RPMI7951 (cell line): ENCODE results near the gene DLD. TPM values are rescaled to one million over a fixed set of nuclear protein-coding genes. Genes with fewer than 3 reads are reported as not detected.
"Not testable (repeated sequence)": the region's sequence is repeated elsewhere in the genome, so short reads cannot be mapped to it uniquely, and the experiment has no call there.

Source experiments
- DNase-seq: peaks from one replicate; pipeline ENCODE4 v3.0.0-alpha.2; 2012; ENCODE audit warnings: low read depth
- total RNA-seq: library from RNA; depleted of rRNA; stranded (reverse); fragments of >200 nt; shearing (Covaris generic); gene quantifications from 2 replicates; pipeline ENCODE4 v1.2.3, GENCODE V29; 2014

Gene DLD
- total RNA-seq, 1 experiment from 2014 or later, result 75.2 TPM

DNA sequence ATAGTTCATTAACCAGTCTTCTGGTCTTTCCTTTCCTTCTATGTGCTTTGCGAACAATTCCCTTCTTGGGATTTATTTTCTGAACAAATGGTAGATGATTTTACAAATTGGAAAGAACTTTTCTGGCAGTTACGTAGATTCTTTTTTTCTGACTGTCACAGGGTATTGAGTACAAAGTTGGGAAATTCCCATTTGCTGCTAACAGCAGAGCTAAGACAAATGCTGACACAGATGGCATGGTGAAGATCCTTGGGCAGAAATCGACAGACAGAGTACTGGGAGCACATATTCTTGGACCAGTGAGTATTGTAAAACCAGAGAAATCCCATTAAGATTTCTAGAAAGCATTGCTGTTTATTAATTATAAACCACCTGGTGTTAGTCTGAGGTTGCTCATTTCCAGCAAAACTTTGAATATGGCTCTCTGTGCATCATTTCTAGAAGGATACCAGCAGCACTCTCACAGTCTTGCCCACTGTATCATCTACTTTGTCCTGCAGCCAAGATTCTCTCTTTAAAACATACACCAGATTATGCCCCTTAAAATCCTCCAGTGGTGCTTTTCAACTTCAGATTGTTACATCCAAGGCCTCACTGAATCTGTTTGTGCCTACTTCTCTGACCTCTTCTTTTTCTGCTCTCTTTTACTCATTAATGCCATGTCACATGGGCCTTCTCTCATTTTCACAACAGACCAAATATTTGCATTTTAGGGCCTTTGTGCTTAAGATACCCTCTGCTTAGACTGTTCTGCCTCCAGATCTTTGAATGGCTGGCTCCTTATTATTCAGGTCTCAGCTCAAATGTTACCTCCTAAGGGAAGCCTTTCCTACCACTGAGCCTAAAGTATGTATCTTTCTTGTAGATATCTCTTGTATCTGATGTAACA lies 27.0 kb downstream of the DLD start:
- no peak for DNase-seq

DNA sequence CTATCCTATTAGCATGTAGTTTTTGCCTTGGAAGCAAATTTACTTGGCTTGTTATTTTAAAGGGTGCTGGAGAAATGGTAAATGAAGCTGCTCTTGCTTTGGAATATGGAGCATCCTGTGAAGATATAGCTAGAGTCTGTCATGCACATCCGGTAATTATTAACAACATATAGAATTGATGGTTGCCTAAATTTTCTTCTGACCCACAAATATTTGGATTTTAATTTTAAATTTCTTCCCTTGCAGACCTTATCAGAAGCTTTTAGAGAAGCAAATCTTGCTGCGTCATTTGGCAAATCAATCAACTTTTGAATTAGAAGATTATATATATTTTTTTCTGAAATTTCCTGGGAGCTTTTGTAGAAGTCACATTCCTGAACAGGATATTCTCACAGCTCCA lies 28.0 kb downstream of the DLD start:
- DNase-seq, result no peak

DNA sequence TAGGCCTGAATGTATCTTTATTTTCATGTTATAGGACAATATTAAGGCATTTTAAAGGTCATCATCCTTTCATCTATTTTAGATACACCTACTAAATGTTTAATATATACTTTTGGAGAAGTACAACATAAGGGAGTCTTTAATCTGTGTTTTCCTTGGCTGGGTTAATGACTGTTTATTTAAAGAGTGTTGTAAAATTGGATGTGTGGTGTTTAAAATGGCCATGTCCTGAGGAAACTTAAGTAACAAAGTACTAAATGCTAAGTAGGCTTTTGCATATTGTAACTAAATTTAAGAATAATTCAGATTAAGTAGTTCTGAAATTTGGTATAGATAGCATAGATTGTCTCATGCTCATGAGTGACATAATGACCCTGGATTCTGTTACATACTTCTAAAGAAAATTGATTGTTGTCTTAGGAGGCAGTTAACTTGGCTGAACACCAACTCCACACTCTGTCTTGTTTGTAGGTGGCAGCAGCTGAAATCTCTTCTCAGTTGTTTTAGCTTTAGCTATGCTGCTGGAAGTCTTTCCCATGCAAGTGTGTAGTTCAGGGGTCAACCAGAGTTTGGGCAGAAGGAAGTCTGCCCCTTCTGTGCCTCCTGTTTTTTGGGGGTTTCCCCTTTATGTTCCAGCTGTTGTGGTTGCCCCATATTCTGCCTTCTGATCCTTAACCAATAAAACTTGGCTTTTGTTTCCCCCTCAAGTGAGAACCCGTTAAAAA lies 29.2 kb downstream of the DLD start:
- DNase-seq, result peak; percentile 26

DNA sequence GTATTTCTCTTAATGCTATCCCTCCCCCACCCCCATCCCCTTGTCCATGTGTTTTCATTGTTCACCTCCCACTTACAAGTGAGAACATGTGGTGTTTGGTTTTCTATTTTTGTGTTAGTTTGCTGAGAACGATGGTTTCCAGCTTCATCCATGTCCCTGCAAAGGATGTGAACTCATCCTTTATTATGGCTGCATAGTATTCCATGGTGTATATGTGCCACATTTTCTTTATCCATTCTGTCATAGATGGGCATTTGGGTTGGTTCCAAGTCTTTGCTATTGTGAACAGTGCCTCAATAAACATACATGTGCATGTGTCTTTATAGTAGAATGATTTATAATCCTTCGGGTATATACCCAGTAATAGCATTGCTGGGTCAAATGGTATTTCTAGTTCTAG lies 30.8 kb downstream of the DLD start:
- not testable (repeated sequence) for DNase-seq

DNA sequence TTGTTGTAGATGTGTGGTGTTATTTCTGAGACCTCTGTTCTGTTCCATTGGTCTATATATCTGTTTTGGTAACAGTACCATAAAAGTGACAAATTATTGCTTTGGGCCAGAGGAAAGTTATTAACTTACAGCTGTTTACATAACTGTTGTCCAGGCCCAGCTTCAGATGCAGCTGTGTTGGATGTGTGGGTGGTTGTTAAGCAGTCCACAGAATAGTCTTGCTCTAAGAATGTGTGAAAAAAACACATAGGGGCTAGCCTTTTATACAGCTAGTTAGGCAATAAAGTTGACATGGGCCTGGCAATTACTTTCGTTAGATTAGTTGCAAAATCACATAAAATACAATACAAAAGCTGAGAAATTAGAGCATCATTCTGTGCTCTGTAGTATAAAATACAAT lies 31.9 kb downstream of the DLD start:
- DNase-seq, result no peak

DNA sequence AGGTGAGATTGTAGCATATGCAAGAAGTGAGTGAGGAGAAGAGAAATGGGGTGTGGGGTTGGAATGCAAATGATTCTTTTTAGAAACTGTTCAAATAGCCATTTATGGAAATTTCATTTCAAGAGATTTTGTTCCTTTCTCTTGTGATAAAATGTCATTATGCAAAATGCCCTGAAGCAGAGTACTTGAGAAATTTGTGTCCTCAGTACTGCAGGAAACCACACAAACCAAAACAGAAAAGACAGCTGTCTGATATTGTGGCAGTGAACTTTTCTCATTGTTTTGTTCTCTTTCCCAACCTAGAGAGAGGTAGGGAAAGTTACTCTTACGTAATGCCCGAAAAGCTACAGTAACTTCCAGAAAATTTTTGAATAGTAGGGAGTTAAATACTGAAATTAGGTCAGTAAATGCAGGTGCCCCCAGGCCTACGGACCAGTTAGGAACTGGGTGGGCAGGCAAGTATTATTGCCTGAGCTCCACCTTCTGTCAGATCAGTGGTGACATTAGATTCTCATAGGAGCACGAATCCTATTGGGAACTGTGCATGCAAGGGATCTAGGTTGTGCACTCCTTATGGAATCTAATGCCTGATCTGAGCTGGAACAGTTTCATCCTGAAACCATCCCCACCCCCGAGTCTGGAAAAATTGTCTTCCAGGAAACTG lies 34.0 kb downstream of the DLD start:
- DNase-seq, result peak; percentile 82

DNA sequence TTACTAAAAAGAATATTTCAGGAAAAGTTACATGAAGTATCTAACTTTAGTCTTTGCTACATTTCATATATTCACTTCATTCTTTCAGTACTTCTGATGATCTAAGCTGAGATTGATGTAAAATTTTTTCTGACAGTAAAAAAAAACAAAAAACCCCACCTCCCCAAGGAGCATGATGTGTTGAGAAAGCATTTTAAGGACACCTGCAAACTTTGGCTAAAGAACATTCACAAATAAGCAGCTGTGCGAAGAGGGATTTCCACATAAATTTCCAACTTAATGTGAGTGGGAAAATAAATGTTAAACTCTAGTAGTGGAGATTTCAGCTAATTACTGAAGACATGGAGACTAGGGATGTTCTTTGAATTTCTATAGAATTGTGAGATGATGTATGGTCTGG lies 35.5 kb downstream of the DLD start:
- DNase-seq, result no peak

DNA sequence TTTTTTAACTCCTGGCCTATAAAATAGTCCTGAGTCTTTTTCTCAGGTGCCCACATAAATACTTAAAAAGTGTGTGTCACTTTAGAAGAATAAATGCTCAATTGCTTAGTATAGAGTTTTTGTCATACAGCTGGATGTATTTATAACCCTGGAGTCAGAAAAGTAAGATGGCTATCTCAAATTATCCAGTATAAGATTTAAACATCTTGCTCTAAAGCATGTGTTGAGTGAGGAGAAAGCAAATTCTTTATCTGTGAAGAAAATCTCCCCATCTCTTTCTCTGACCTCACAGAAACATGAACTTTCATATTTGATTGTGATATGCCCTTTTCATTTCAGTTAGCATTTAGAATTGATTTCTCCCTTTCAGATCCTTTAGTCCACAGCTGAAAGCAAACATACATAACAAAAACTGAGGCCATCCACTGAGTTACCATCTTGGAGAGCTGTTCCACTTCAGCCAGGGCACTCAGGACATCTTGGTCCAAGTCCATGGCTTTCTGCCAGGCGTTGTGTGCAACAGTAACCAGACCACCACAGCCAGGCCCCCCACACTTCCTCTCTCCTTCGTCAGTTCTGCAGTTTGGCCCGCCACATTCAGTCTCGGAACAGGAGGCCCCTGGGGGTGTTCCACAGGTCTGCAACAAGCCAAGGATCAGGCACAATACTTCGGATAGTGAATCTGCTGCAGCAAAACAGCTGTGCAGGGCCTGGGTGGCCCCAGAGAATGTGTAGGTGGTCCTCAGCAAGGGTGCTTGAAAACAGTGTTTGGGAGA lies 40.9 kb downstream of the DLD start:
- no peak for DNase-seq

DNA sequence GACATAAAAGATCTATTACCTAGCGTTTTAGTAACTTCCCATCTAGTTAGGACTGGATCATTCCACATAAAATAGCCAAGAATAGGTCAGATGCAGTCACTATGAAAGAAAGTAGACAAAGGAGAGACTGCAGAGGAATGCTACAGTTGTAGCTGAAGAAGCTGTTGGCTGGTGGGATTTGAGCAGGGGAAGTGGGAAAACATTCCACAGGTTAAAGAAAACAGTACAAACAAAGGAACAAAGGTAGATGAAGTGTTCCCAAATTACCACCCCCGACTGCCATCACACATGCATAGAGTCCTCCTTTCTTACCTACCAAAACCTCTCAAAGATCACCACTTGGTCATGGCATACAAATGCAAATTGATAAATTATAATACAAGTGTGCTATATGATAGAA lies 41.8 kb downstream of the DLD start:
- DNase-seq, result no peak

DNA sequence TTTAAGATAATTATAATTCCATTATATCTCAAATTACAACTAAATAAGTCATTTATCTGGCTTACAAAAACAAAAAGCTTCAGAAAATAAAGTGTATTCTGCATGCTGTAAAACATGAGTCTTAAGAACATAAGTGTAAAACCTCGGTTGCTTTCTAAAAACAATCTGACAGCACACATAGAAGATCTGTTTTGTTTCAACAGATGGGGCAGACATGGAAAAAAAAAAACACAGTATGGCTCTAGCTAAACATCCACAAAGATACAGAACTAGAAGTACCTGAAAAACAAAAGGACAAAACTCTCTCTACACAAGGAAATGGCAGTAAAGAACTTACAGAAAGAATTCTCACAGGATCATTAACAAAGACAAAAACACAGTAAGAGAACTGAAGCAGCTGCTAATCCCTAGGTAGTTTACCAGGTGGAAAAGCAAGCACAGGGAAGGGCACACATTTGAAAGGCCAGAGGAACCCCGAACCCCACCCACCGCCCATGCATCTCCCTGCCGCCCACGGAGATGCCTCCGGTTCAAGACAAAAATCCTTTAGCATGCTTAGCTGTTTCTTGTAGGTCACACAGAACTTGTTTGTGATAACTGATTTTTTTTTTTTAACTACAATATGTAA lies 42.5 kb downstream of the DLD start:
- DNase-seq, result no peak

DNA sequence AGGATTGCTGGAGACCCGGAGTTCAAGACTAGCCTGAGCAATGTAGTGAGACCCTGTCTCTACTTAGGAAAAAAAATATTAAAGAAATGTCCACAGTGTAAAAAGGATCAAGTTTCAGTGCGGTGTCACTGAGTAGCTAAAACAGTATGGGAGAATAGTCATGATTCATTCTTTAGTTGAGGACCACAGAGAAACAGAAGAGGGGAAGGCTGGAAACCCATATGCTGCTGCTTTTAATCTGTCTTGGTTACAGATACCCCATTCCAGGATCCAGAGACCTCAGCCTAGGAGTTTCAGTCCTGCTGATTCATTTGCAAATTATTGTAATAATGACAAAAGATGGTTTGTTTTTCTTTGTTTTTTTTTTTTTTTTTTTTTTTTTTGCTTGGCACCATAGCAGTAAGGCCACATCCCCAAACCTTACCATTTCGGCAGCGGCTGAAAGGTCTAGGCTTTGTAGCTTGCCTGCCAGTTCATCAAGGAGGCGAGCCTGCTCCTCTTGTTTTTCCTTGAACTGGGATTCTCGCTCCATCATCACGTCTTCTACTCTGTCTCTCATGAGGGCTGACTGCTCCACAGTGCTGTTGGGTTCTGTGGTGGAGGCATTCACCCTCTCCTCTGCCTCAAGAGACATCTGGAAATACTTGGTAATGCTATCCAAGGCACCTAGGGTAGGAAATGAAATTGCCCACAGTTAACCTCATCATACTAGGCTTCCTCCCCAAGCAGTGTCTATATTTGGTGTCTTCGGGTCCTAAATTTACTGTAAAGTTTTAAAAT lies 44.2 kb downstream of the DLD start:
- peak; percentile 76 for DNase-seq

DNA sequence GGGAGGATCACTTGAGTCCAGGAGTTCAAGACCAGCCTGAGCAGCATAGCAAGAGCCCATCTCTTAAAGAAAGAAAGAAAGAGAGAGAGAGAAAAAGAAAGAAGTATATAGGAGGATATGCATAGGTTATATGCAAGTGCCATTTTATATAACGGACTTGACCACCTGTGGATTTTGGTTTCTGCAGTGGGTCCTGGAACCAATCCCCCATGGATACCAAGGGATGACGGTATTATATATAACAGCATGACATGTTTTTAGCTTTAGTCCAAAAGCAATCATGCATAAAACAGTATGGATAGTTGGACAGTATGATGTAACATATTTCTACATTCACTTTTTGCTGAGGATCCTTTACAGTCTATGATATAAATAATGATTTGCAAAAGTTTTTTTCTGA lies 45.3 kb downstream of the DLD start:
- DNase-seq, result no peak

DNA sequence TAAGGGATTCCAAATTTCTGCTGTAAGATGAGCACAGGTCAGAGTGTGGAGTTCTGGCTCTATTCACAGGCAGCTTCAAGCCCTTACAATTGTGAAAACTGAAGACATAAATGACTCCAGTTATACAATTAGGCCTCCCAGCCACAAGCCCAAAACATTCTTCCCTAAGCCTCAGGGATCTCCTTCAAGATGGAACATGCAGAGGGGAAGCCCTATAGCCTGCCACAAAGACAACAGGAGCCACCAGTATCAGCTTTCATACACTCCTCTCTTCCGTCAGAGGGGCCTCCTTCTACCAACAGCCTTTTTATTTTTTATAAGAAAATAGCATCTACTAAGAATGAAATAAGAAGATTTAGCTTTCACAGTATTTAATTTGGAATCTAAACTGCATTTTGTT lies 46.5 kb downstream of the DLD start:
- no peak for DNase-seq

DNA sequence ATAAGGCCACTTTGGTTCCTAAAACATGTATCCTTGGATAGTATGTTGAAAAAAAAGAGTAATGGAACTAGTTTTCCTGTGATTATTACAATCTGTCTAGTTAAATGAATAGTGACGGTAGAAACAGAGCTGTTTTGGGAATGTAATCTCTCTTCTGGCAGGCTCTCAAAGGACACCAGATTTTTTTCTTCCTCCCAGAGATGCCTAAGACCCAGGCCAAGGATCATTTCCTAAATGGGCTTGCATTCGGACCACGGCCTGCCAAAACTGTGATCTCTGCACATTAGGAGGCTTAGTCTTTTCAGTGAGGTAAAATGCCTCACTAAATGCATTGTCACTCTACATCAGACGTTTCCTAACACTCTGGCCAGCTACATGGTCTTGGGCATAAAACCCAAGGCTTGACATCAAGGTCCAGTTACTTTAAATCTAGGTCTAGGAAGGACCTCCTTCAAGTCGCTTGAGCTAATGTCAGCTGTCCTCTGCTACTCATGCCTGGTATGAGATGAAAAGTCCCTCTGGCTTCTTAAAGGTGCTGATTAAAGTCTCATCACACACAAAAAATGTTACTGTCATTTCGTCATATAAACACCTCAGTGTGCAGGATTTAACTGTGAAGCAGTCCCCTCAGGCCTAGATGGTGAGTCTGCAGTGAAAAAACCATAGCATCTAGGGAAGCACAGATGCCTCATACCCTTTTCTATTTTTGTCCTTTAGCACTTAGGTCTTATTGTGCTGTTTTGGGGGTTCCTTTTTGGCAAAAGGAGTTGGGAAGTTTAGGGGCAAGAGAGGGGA lies 47.7 kb downstream of the DLD start:
- DNase-seq, result peak; percentile 59

DNA sequence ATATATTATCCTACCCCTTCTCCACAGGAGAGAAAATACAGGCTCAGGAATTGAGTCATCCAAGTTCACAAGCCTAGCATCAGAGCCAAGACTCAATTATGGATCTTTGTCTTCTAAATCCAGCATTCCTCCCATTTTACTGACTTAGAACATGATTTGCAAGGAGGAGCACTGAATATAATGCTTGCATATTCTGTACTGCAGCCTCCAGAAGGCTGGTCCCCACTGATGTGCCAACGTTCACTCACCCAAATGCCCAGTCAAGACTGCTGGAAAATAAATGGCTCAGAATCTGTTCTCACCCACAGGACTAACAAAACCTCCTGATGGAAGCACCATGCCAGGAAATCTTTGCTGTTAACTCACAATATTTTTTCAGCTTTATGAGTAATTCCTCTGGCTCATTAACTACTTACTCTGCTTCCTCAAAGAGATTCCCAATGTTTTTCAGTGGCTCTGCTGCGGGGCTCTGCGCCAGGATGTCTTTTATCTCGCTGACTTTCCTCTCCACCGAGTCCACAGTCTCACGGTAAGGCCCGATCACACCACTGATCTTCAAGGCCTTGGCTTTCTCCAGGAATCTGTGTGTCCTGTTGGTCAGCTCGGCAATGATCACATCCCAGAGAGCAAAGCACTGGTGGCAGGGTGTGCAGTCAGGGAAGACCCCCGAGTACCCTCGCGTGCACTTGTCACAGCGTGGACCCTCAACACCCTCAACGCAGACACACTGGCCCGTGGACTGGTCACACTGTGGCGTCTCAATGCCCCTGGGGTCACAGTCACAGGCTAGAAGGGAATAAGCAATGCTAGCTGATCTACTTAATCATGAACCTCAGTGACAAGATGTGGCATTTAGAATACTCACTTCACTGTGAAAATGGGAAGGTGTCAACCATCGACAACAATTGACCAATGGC lies 48.8 kb downstream of the DLD start:
- peak; percentile 93 for DNase-seq

DNA sequence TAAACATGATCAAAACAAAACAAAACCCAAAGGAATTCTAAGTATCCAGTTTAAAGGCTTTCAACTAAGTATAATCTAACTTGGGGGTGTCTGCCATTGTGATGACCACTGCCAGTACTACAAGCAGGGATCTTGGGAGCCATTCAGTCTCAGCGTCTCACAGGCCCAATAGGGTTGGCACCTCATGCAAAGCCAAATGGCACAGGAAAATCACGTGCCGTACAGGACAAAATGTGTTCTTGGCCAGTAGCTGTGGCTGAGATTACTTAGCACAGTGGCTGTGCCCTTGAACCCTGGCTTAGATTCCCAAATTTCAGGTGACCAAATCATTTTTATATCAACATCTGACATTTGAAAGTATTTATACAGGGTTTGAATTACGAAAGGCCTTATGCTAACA lies 50.0 kb downstream of the DLD start:
- DNase-seq, result no peak

DNA sequence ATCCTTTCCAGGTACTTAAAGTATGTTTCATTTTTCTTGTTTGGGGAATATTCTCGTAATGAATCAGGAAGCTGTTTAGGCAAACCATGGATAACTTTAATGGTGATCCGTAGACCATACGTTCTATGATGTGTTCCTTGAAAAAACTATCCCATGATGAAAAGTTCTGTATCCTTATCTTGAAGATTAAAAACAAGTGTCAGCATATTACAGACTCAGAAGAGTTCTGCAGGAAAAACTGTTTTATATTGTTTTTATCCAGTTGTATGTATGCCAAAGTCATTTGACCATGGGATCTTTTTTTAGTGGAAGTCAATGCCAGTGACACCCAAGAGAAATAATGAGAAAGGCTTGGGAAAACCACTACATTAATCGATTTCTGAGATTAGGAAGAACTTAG lies 52.0 kb downstream of the DLD start:
- no peak for DNase-seq

DNA sequence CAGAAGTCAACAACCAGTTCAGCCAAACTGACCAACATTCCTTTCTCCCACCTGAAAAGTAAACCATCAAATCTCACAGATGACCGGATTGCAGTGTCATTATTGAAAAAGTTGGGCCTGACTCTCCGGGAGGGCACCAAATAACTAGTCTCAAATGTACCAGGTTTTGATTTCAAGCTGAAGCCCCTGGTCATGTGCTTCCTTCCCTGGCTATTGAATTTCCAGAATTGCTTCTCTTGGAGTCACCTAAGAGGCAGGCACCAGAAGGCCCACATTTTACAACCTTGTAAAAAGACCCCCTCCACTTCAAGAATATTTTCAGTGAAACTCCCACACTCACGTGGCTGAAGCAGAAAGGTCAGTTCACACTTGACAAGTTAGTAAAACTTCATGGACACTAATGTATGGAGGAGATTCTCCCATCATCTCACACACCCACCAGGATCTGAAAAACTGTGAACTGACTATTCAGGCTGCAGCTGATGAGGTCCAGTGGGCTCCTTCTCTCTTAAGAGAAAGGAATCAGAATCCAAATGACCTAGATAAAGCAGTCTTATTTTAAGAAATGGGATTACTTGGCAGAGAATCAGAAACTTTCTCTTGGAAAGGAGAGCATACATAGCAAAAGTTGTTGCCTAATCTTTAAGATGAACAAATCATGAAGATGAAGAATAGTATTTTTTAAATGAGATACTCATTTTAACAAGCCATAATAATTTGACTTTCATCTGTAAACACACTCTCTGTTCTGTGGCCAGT lies 53.6 kb downstream of the DLD start:
- DNase-seq, result no peak
